Neural cell (in vitro differentiated cells): ENCODE results near the gene C1orf52. TPM values are rescaled to one million over a fixed set of nuclear protein-coding genes. Genes with fewer than 3 reads are reported as not detected.

Experiments
- H2AFZ ChIP-seq: fragments of 200-600, 300-800 bp; sonication (generic), shearing (Covaris generic); 2 replicates; pipeline ENCODE4 v1.6.0; 2014; ENCODE audit warnings: low read depth, mild to moderate bottlenecking, antibody characterized with exemption, low read length, moderate library complexity
- H3F3A ChIP-seq: fragments of 200-600 bp; shearing (Covaris generic); 2 replicates; pipeline ENCODE4 v1.6.1; 2016; ENCODE audit warnings: mild to moderate bottlenecking, moderate library complexity, mixed read lengths, antibody characterized with exemption, low read length; ENCODE audit not compliant: insufficient read depth, poor library complexity, severe bottlenecking
- H3K27ac ChIP-seq: fragments of 200-600, 300-800 bp; sonication (generic), shearing (Covaris generic); 2 replicates; pipeline ENCODE4 v1.5.1; 2014; ENCODE audit warnings: mild to moderate bottlenecking, low read length, moderate library complexity
- H3K27me3 ChIP-seq: fragments of 300-800, 200-600 bp; sonication (generic), shearing (Covaris generic); 2 replicates; pipeline ENCODE4 v1.6.0; 2014; ENCODE audit warnings: mild to moderate bottlenecking, low read depth, low read length, moderate library complexity; ENCODE audit not compliant: insufficient read depth
- H3K36me3 ChIP-seq: fragments of 300-800, 200-600 bp; sonication (generic), shearing (Covaris generic); 2 replicates; pipeline ENCODE4 v1.5.1; 2014; ENCODE audit warnings: mild to moderate bottlenecking, antibody characterized with exemption, low read length, moderate library complexity; ENCODE audit not compliant: insufficient read depth
- H3K4me2 ChIP-seq: fragments of 300-800, 200-600 bp; sonication (generic), shearing (Covaris generic); 2 replicates; pipeline ENCODE4 v1.6.0; 2014; ENCODE audit warnings: mild to moderate bottlenecking, low read length
- H3K4me3 ChIP-seq: fragments of 300-800, 200-600 bp; sonication (generic), shearing (Covaris generic); 2 replicates; pipeline ENCODE4 v1.5.1; 2014; ENCODE audit warnings: mild to moderate bottlenecking, low read length, moderate library complexity
- H3K79me2 ChIP-seq: fragments of 200-600 bp; shearing (Covaris generic); replicated peaks from 2 replicates; pipeline ENCODE4 v1.6.0; 2014; ENCODE audit warnings: mild to moderate bottlenecking, low read length, moderate library complexity; ENCODE audit not compliant: insufficient read depth
- H3K9ac ChIP-seq: fragments of 300-800, 200-600 bp; sonication (generic), shearing (Covaris generic); 2 replicates; pipeline ENCODE4 v1.6.1; 2016; ENCODE audit warnings: mild to moderate bottlenecking, low read length, mixed read lengths
- H3K9me2 ChIP-seq: fragments of 200-600 bp; shearing (Covaris generic); 2 replicates; pipeline ENCODE4 v1.6.1; 2016; ENCODE audit warnings: mild to moderate bottlenecking, low read length, mixed read lengths; ENCODE audit not compliant: insufficient read depth
- H3K9me3 ChIP-seq: fragments of 200-600, 300-800 bp; sonication (generic), shearing (Covaris generic); 2 replicates; pipeline ENCODE4 v1.6.1; 2016; ENCODE audit warnings: mild to moderate bottlenecking, mixed run types, low read length, moderate library complexity, mixed read lengths
- H4K20me1 ChIP-seq: fragments of 200-600 bp; shearing (Covaris generic); 2 replicates; pipeline ENCODE4 v1.6.1; 2016; ENCODE audit warnings: mild to moderate bottlenecking, mixed run types; ENCODE audit not compliant: insufficient read depth
- CTCF ChIP-seq: fragments of 450-650 bp; IDR thresholded peaks from 2 replicates; pipeline ENCODE4 v1.5.1; 2014; ENCODE audit warnings: antibody characterized with exemption, mild to moderate bottlenecking, moderate library complexity; ENCODE audit not compliant: poor library complexity, severe bottlenecking
- EP300 ChIP-seq: fragments of 450-650 bp; conservative IDR thresholded peaks from 2 replicates; pipeline ENCODE4 v1.6.1; 2014; ENCODE audit warnings: antibody characterized with exemption, mild to moderate bottlenecking, moderate library complexity; ENCODE audit not compliant: poor library complexity, severe bottlenecking
- EZH2 ChIP-seq: fragments of 200-600, 300-800 bp; shearing (Covaris generic), sonication (generic); IDR thresholded peaks from 2 replicates; pipeline ENCODE4 v1.6.1; 2014; ENCODE audit warnings: antibody characterized with exemption, low read length, borderline replicate concordance, mild to moderate bottlenecking; ENCODE audit not compliant: insufficient read depth, poor library complexity, severe bottlenecking
- POLR2AphosphoS5 ChIP-seq: IDR thresholded peaks from 2 replicates; pipeline ENCODE4 v1.6.1; 2012
- RAD21 ChIP-seq: fragments of 450-650 bp; conservative IDR thresholded peaks from 2 replicates; pipeline ENCODE4 v1.6.1; 2014; ENCODE audit warnings: antibody characterized with exemption, mild to moderate bottlenecking, moderate library complexity
- REST ChIP-seq: IDR thresholded peaks from 2 replicates; pipeline ENCODE4 v1.6.1; 2012; ENCODE audit warnings: borderline replicate concordance
- SMC3 ChIP-seq: fragments of 450-650 bp; conservative IDR thresholded peaks from 2 replicates; pipeline ENCODE4 v1.6.1; 2014; ENCODE audit warnings: antibody characterized with exemption, mild to moderate bottlenecking, moderate library complexity; ENCODE audit not compliant: poor library complexity
- TAF1 ChIP-seq: IDR thresholded peaks from 2 replicates; pipeline ENCODE4 v1.6.1; 2012; ENCODE audit warnings: low read depth
- polyA plus RNA-seq: library from polyadenylated mRNA; depleted of rRNA; stranded (reverse); fragments of >200 nt; gene quantifications from 2 replicates; pipeline ENCODE4 v1.2.3, GENCODE V29; 2014

The C1orf52 gene
- polyA plus RNA-seq, 1 donor from 2014 or later = 94.6 TPM

- H3K4me2 ChIP-seq = no peak overlapping the region
- H3K4me3 ChIP-seq = no peak overlapping the region
- H4K20me1 ChIP-seq = no peaks in the 10 kb centered on the region
- H3K9ac ChIP-seq = no peak overlapping the region
- no peaks in the 10 kb centered on the region for H3K9me2 ChIP-seq
- H3K9me3 ChIP-seq = no peaks in the 10 kb centered on the region
- H3K27me3 ChIP-seq = no peaks in the 10 kb centered on the region
- no peak overlapping the region for H2AFZ ChIP-seq
- H3F3A ChIP-seq = no peaks in the 10 kb centered on the region
- H3K27ac ChIP-seq = no peak overlapping the region
- H3K79me2 ChIP-seq = no peaks in the 10 kb centered on the region
- TF ChIP-seq CTCF (no peak), EZH2 (no peak), RAD21 (no peak), REST (no peak), SMC3 (no peak), TAF1 (no peak), POLR2AphosphoS5 (no peak)
- H3K36me3 ChIP-seq = no peaks in the 10 kb centered on the region
These were observed 37.5 kb upstream of the C1orf52 start for GRCh38 chr1:85296980-85297379.

DNA sequence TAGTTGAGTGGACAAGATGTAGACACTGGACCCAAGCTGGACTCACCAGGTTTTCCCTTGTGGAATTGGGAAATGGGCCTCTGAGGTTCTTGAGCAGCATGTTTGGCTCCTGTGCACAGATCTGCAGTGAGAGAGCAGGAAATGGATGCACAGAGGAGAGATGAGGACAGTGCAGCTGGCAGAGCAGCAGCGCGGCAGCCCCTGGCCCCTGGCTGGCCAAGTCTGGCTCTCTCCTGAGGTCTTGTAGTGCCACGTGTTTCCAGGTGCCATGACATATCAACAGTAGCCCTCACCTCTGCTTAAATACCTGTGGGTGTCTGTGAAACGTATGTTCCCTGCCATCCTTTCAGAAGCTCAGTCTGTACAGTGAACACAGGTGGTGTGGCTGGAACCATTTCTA lies 36.2 kb upstream of the C1orf52 start:
- no peak overlapping the region for H3K4me3 ChIP-seq
- H4K20me1 ChIP-seq = no peaks in the 10 kb centered on the region
- H3K27ac ChIP-seq = no peak overlapping the region
- H3K27me3 ChIP-seq = no peaks in the 10 kb centered on the region
- H3K79me2 ChIP-seq = no peaks in the 10 kb centered on the region
- TF ChIP-seq TAF1 (no peak), EP300 (no peak), REST (no peak), EZH2 (no peak), POLR2AphosphoS5 (no peak), CTCF (no peak), RAD21 (no peak), SMC3 (no peak)
- no peaks in the 10 kb centered on the region for H3K9me3 ChIP-seq
- H3K9ac ChIP-seq = no peak overlapping the region
- no peaks in the 10 kb centered on the region for H3K36me3 ChIP-seq
- H3F3A ChIP-seq = no peaks in the 10 kb centered on the region
- H2AFZ ChIP-seq = no peak overlapping the region
- H3K4me2 ChIP-seq = no peak overlapping the region
- H3K9me2 ChIP-seq = no peaks in the 10 kb centered on the region
